GM19023 (cell line): ENCODE results near the gene PARD6B.
A peak's percentile ranks its signal among the peaks of the same experiment; 100 is the strongest.
"Not testable (repeated sequence)": the region's sequence is repeated elsewhere in the genome, so short reads cannot be mapped to it uniquely, and the experiment has no call there.

Experiments used
- ATAC-seq: cut with Tn5 transposase; IDR thresholded peaks from one replicate; pipeline ENCODE4 v1.9.1; 2021; ENCODE audit warnings: mild to moderate bottlenecking, moderate library complexity; ENCODE audit not compliant: unreplicated experiment

PARD6B gene

DNA sequence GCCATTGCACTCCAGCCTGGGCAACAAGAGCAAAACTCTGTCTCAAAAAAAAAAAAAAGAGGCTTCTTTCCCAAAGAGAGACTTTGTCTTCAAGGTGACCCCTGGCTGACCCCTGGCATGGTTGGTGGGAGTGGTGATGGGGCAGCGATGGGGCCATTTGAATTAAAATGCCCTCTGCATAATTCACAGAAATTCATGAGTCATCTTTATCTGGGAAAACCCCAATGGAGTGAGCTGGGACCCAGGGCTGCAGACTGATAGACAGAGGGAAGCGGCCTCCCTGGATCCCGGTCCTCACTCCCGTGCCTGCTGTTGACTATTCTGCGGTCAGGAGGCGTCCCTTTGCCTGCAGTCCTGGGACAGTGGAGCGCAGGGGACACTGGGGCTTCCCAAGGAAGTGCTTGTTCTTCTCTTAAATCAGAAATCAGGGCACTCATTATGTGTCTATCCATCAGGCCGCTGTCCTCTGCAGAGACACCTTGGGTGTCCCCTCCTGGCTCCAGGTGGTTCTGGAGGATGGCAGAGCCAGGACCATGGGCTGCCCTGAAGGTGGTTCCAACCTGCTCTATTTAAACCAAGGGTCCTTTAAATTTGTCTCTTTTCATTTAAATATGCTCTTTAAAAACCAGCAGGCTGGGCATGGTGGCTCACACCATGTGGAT, 40.2 kb downstream of the PARD6B start:
- not testable (repeated sequence) for ATAC-seq

DNA sequence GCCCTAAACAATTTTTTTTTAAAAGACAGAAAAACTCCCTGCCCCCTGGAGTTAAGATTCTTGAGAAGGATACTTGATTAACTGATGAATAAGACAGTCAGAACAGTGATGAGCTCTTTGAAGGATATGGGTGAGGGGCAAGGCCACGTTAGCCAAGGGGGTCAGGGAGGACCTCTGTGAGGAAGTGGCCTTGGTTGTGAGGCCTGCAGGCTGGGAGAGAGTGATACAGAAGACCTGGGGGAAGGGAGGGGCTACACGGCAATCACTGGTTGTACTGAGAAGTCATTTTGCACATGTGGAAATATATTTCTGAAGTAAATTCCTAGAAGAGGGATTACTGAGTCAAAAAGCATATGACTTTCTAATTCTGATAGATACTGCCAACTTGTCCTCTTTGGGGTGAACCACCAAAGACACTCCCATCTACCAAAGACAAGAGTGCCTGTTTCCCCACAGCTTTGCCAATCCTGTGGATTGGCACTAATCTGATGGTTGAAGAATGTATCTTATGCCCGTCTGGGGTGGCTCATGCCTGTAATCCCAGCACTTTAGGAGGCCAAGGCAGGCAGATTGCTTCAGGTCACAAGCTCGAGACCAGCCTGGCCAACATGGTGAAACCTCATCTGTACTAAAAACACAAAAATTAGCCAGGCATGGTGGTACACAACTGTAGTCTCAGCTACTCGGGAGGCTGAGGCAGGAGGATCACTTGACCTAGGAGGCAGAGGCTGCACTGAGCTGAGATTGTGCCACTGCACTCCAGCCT, 41.2 kb downstream of the PARD6B start:
- ATAC-seq: no peak

DNA sequence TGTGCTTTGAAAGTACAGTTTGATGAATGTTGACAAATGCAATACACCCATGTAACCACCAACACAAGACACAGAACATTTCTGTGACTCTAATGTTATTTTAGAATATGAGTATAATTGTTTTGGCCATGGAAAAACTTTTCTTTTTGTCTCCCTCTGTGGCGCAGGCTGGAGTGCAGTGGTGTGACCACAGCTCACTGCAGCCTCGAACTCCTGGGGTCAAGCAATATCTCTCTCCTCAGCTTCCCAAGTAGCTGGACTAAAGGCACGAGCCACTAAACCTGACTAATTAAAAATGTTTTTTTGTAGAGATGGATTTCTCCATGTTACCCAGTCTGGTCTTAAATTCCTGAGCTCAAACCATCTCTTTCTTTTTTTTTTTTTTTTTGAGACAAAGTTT, 43.1 kb downstream of the PARD6B start:
- ATAC-seq: no peak

DNA sequence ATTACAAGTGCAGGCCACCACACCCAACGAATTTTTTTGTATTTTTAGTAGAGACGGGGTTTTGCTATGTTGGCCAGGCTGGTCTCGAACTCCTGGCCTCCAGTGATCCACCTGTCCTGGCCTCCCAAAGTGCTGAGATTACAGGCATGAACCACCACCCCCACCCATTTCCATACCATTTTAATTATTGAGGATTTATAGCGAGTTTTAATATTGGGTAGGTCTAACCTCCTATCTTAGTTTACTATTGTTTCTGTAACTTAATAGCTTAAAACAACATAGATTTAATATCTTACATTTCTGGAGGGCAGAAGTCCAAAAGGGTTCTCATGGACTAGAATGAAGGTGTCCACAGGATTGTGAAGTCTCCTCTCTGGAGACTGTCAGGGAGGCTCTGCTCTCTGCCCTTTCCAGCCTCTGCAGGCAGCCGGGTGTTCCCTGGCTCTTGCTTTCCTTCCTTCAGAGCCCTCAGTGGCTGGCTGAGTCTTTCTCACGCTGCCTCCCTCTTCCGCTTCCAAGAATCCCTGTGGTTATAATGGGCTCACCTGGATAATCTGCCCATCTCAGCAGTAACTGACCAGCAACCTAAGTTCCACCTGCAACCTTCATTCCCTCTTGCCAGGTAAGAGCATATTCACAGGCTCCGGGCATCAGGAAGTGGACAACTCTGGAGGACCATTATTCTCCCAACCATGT, 44.9 kb downstream of the PARD6B start:
- ATAC-seq: no peak

DNA sequence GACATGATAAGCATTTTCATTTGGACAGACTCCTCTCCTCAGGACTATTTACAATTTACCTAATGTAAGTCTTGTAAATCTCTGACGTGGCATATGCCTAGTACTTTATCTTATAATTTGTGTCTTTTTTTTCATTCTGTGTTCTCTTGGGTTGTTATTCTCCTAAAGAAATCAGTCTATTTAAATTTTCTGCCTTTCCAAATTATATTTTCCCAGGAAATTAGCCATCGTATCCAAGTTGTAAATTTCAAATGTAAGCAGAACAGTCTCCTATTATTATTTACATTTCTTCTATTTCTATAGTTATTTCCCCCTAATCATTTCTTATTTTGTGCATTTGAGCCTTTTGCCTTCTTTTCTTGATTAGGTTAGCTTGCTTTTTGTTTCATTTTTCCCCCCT, 46.0 kb downstream of the PARD6B start:
- ATAC-seq: no peak

DNA sequence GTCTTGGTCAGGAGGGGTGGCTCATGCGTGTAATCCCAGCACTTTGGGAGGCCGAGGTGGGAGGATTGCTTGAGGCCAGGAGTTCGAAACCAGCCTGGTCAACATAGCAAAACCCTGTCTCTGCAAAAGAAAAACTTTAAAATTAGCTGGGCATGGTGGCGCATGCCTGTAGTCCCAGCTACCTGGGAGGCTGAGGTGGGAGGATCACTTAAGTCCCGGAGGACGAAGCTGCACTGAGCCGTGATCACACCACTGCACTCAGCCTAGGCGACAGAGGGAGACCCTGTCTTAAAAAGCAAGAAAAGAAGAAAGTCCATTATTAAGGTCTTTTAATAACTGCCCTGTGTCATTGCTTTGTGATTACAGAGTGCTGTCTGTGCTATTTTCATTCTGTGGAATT, 47.6 kb downstream of the PARD6B start:
- not testable (repeated sequence) for ATAC-seq

DNA sequence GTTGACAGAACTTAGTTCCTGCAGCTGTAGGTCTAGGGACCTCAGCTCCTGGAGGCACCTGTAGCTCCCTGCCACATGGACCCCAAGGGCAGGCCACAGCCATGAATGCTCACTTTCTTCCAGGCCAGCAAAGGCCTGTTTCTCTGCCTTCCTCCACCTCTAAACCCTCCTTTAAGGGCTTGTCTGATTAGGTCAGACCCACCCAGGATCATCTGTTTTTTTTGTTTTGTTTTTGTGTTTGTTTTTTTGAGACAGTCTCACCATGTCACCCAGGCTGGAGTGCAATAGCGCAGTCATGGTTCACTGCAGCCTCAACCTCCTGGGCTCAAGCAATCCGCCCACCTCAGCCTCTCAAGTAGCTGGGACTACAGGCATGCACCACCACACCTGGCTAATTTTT, 52.0 kb downstream of the PARD6B start:
- no peak for ATAC-seq

DNA sequence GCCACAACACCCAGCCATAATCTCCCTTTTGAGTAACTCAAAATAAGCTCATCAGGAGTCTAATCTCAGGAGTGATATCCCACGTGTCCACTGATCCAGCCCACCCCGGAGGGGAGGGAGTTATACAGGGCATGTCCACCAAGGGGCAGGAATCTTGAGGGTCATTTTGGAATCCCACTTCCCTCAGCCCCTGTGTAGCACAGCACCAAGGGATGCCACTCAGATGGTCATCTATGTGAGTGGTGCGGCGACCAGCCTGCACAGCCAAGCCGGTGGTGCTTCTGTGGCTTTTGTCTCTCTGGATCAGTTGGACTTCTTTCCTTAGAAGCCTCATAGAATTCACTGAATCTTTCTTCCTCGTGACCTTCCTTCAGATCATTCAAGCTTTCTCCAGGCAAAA, 52.5 kb downstream of the PARD6B start:
- ATAC-seq: no peak

DNA sequence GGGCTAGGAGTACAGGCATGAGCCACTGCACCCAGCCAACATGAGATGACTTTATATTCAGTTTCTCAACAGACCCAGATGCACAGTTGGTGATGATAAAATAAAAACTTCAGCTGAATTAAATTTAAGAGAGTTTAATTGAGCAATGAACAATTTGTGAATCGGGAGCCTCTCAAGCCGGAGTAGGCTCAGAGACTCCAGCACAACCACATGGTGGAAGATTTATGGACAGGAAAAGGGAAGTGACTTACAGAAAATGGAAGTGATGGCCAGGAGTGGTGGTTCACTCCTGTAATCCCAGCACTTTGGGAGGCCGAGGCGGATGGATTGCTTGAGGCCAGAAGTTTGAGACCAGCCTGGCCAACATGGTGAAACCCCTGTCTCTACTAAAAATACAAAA, 53.1 kb downstream of the PARD6B start:
- no peak for ATAC-seq

DNA sequence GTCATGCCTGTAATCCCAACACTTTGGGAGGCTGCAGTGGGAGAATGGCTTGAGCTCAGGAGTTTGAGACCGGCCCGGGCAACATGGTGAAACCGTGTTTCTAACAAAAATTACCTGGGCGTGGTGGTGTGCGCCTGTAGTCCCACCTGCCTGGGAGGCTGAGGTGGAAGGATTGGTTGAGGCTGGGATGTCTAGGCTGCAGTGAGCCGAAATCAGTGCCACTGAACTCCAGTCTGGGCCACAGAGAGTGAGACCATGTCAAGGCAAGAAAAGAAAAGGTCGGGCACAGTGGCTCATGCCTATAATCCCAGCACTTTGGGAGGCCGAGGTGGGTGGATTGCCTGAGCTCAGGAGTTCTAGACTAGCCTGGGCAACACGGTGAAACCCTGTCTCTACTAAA, 55.3 kb downstream of the PARD6B start:
- ATAC-seq: no peak

DNA sequence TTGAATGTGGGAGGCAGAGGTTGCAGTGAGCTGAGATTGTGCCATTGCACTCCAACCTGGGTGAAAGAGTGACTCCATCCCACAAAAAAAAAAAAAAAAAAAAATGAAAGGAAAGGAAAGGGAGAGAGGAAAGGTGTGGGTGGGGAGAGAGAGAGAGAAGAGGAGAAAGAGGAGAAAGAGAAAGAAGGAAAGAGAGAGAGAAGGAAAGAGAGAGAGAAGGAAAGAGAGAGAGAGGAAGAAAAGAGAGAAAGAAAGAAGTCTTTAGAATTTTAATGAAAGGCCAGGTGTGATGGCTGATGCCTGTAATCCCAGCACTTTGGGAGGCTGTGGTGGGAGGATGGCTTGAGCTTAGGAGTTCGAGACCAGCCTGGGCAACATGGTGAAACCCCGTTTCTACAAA, 55.8 kb downstream of the PARD6B start:
- ATAC-seq: no peak

DNA sequence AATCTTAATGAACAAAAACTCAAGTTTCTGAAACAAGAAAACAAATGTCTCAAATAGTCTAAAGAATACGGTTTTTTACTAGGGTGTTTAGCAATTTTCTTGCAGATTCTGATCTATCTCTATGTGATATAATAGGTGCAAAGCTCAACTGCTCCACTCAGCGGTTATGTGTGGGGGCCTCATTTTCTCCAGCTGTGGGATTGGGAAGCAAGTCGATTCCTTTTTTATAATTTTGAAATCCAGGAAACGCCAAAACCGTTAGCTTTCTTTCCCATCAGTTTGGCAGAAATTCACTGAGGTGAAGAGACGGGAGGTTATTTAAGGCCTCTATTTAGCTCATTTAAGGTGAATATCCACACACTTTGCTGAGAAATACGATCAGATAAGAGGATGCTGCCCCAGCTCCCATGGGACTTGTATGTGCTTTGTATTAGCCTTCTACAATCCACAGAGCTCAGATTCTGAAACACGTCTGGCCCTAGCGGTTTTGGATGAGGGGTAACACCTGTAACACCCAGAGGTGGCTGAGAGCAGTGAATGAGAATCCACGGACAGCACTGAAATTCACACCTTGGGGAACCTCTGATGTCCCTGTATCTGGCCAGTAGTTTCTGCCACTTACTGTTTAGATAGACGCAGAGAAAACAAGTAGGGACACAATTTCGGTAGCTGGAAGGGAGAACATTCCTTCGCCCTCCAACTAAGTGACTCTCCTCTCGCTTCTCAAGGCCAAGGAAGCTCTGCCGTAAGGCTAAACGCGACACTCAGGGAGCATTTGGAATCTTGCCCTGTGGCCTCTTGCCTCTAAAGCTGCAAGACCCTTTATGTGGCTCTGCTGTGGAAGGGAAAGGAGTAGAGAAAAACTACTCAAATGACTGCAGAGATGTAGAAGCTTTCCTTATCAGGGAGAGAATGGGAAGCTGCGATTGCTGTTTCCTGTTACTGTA, 56.9 kb downstream of the PARD6B start:
- ATAC-seq: no peak

DNA sequence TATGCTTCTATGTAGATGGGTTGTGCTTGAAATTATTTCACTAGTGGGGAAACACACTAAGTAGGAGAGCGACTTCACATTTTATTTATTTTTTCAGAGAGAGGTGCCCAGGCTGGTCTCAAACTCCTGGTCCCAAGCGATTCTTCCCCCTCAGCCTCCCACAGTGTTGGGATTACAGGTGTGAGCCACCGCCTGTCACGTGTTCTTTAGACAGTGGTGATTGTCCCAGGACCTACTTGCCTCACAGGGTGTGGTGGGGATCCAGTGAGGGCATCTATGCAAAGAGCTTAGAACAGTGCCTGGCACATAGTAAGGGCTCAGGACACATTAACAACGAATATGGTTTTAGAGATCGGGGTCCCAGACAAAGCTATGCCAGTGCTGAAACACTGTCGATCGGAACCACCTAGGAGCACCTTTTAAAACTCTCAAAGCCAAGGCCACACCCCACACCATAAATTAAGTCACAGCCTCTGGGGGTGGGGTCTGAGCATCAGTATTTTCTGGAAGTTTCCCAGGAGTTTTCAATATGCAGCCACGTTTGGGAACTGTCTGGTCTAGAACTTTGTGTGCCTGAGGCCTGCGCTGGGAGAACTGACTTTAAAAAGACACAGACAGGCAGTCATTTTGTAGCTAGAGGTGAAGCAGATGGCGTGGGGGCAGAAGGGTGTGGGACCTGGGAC, 58.7 kb downstream of the PARD6B start:
- ATAC-seq: no peak

DNA sequence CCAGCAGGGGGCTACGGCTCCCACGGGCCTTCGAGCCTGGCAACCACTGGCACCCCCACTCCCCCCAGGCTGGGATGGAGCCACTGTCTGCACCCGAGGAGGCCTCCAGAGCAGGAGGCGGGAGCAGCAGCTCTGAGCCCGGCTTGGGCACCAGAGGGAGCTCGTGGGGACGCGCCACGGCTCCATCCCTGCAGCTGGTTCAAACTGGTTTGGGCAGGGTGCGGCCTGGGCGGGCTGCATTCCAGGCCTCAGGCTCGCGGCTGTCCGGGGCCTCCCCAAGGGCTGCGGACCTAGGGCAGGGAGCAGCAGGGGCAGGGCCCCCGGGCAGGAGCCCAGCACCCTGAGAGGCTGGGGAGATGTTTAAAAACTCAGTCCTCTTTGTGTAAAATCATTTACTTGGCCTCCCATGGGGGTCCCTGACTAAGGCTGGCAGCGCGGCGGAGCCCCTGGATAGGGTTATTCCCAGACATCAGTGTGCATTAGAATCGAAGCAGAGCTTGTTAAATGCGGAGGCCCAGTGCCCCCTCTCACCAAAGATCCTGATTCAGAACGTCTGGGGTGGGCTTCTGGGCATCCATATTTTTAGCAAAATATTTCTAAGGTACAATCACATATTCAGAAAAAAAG, 59.4 kb downstream of the PARD6B start:
- ATAC-seq: peak; percentile 49

DNA sequence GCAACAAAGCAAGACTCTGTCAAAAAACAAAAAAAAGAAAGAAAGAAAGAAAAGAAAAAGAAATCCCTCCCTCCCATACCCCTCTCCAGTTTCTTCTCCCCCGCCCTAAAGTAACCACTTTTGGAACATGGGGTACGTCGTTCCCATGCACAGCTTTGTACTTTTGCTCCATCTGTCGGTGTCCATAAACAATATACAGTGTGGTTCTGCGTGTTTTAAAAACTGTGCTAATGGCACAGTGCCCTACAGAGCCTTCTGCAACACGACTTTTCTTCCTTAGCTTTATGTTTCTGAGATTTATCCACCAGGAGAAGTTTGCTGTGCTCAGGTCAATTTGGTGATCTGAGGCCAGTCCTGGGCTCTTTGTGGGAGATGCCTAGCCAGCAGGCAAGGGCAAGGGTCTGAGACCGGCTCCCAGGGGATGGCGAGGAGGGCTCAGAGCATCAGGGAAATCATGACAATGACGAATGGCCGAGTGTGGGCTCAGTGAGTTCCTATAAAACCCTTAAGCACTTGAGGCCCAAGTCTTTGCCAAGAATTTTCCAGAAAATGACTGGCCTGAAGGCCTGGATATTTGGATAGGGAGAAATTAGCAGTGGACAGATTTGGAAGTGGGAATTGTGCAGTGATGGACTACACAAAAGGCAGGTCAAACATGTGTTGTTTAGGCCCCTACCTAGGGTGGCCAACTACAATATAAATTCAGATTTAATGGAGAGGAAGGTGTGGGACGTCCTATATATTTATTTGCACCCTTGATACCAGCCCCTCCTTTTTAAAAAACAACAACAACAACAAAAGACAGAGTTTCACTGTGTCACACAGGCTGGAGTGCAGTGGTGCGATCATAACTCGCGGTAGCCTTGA, 61.6 kb downstream of the PARD6B start:
- ATAC-seq: no peak

DNA sequence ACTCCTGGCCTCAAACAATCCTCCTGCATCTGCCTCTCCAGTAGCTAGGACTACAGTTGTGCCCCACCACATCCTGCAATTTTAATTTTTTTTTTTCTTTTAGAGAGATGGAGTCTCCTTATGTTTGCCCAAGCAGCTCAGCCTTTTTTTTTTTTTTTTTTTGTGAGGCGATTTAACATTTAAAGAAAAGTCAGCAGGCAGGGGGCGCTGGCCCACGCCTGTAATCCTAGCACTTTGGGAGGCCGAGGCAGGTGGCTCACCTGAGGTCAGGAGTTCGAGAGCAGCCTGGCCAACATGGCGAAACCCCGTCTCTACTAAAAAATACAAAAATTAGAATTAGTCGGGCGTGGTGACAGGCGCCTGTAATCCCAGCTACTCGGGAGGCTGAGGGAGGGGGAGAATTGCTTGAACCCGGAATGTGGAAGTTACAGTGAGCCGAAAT, 62.2 kb downstream of the PARD6B start:
- not testable (repeated sequence) for ATAC-seq

DNA sequence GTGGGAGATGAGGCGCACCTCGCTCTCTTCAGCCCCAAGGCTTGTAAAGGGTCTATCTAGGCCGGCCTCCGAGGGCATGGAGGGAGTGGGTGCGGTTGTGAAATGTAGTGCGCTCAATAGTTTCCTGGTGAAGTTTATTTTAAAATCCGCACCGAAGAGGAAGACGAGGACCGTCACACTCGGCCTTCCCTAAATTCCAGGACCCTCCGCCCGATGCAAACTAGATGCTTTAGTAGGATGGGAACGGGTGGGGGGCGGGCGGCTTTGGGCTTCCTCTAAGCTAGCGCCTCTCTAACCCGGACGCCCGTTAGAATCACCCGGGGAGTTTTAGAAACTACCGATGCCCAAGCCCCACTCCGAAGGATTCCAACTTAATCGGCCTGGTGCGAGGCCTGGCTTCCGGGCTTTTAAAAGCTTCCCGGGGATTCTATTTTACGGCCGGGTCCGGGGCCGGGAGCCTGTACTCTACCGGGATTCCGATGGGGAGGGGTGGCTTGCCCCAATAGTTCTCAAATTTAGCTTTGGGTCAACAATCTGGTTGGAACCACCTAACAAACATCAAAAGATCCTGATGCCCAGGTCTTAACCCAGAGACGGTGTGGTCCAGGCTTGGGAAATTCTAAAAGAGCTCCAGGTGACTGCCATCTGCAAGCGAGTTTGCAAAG, 62.9 kb downstream of the PARD6B start:
- ATAC-seq: peak; percentile 2
